Sigmoid colon (tissue), 4 donors: ENCODE measurements around the gene ALPK3.

Source experiments
- CTCF ChIP-seq, 4 experiments: fragments of 450-650 bp in 3 of 4; fragments of 200-600 bp in 1 of 4; IDR thresholded peaks; one replicate each; pipeline ENCODE4 v1.5.1; 2016 to 2019; ENCODE audit warnings: antibody characterized with exemption in 4 of 4, mild to moderate bottlenecking in 3 of 4, moderate library complexity in 2 of 4
- EP300 ChIP-seq, 4 donors: sonication (generic); formaldehyde crosslinking; IDR thresholded peaks; one replicate each; pipeline ENCODE4 v1.6.1; 2017; ENCODE audit warnings: antibody characterized with exemption in 4 of 4
- POLR2A ChIP-seq, 2 donors: fragments of 450-650 bp; IDR thresholded peaks; one replicate each; pipeline ENCODE4 v1.6.1; 2016; ENCODE audit warnings: antibody characterized with exemption in 2 of 2, mild to moderate bottlenecking in 2 of 2, moderate library complexity in 2 of 2

- TF ChIP-seq POLR2A (IDR thresholded peaks at IDR 0.05) (no peak), CTCF (IDR thresholded peaks at IDR 0.05) (no peak), EP300 (IDR thresholded peaks at IDR 0.05) (no peak)
These were observed 16.8 kb upstream of the ALPK3 start for GRCh38 chr15:84800365-84800806.
